ENCODE data around the gene ETNK2. TPM values are rescaled to one million over a fixed set of nuclear protein-coding genes. Genes with fewer than 3 reads are reported as not detected.
A peak's percentile ranks its signal among the peaks of the same experiment; 100 is the strongest.

ETNK2 gene
- total RNA-seq, 2 experiments from 2014 or later: 1.6 to 1.9 TPM

DNA sequence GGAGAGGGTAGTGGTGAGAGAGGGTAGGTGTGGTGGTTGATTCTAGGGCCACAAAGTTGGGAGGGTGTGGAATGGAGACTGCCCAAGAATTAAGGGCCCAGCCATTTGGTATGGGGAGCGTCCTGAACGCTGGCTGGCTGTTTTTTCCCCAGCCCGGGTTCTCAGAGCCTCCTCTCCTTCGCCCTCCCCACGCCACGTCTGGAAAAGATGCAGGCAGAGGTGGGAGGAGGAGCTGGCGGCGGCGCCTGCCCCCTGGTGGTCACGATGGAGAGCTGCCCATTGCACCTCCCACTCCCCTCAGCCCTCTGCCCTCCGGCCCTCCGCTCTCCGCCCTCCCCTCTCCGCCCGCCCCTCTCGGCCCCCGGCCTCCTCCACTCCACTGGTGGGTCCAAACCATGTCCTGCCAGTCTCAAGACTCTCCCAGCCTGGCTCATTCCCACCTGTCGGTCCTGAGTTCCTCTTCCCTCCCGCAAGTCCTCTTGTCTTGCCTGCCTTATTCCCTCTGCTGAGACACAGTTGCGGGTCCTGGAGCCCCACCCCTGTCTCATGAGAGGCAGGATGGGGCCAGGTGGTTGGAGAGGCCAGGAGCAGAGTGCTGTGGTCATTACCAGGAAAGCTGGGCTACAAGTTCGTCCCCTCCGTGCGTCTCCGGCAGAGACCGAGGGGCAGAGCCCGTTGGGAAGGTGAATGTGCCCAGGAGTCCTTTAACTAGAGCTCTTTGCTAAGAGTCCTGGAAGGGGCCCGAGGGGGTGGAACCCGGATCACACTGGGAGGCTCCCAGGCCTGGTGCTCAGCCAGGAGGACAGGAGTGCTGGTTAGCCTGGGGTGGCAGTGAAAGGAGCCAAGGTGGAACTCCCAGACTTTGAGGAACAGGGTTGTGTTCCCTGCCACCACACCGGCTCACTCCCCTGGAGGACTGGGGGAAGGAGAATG, 22.6 kb downstream of the ETNK2 start:
- ChIA-PET POLR2A (interaction anchor here (0.6 to 1.4 kb wide), 2 partner anchors 258 to 268 kb away, joined by 3 to 5 read pairs; partner anchors contain the start of gene SNRPE), CTCF (interaction anchor here (0.6 to 2.8 kb wide), 48 partner anchors 8 to 789 kb away, joined by 3 to 58 read pairs (median 4); partner anchors contain the start of genes ETNK2, GOLT1A, SNRPE and SOX13)
- no peaks in the 10 kb centered on the region for H3K27me3 Mint-ChIP-seq
- intact Hi-C loops (cut with micrococcal nuclease): loop anchor here (1.0 to 10.0 kb wide), 2 partner anchors 54 to 268 kb away; partner anchors contain the start of genes SNRPE and SOX13
- H3K36me3 Mint-ChIP-seq: no peaks in the 10 kb centered on the region
- peaks cover 7% of the 10 kb centered on the region for H3K4me1 Mint-ChIP-seq (ENCODE audit: low read depth)
- H3K9me3 Mint-ChIP-seq: no peaks in the 10 kb centered on the region
- peak; percentile 76 for DNase-seq
- H3K4me3 Mint-ChIP-seq: no peak overlapping the region
- H3K27ac Mint-ChIP-seq: no peak overlapping the region

DNA sequence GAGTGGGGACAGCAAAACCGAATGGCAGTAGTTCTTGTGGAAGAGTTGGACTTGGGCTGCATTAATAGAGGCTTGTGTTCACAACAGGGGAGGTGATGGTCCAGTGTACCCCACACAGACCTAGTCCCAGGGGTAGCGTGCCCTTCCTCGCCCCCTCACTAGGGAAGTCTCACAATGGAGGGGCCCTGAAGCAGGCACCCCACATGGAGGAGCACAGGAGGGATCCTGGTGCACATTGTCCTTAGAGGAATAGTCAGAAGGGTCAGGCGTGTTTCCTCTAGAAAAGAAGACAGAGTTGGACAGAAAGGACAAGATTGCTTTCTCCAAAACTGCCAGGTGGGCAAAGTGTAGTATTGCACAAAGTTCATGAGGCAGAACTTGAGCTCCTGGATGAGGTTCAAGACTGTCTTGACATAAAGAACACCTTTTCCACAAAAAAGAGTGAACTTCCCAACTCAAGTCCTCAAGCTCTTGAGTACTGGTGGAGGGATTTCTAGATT, 23.3 kb downstream of the ETNK2 start:
- ChIA-PET CTCF (interaction anchor here (0.6 to 2.8 kb wide), 40 partner anchors 8 to 788 kb away, joined by 3 to 58 read pairs (median 4); partner anchors contain the start of genes ETNK2, GOLT1A, SNRPE and SOX13), POLR2A (interaction anchor here (1.4 kb wide), 1 partner anchor 267 kb away, joined by 5 read pairs; the partner anchor contains the start of gene SNRPE)
- DNase-seq: no peak
- no peaks in the 10 kb centered on the region for H3K9me3 Mint-ChIP-seq
- peaks cover 7% of the 10 kb centered on the region for H3K4me1 Mint-ChIP-seq (ENCODE audit: low read depth)
- H3K36me3 Mint-ChIP-seq: no peaks in the 10 kb centered on the region
- no peak overlapping the region for H3K4me3 Mint-ChIP-seq
- H3K27ac Mint-ChIP-seq: no peak overlapping the region
- intact Hi-C loops (cut with micrococcal nuclease): loop anchor here (10.0 kb wide), 1 partner anchor 54 kb away; the partner anchor contains the start of gene SOX13
- H3K27me3 Mint-ChIP-seq: no peaks in the 10 kb centered on the region

DNA sequence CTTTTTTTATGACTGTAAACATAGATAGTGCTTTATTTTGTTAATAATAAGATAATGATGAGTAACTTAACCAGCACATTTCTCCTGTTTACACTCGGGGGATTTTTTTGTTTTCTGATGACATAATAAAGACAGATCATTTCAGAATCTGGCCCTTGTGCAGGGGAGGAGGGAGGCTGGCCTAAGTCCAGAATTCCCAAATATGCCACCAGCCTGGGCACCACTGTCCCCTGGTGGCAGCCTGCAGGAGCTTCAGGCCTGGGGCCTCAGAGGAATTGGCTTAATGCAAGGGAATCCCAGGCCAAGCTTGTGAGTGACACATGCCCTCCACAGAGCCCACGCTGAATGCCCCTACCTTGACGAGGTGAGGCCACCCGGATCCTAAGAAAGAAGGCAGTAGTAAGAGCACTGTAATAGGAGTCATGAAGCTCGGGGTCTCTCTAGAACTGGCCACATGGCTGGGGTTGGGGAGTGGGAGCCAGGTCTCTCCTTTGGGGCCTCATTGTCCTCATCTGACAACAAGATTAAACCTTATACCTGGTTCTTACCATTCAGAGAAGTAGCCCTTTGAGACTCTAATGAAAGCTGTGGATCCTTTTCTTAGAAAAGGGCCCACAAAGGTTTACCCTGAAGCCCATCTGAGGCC, 24.1 kb downstream of the ETNK2 start:
- H3K4me1 Mint-ChIP-seq (ENCODE audit: low read depth): peaks cover 7% of the 10 kb centered on the region
- DNase-seq: peak; percentile 49
- POLR2A ChIA-PET: no interaction called here
- H3K9me3 Mint-ChIP-seq: no peaks in the 10 kb centered on the region
- H3K27ac Mint-ChIP-seq: no peak overlapping the region
- intact Hi-C loops (cut with micrococcal nuclease): loop anchor here (10.0 kb wide), 1 partner anchor 53 kb away; the partner anchor contains the start of gene SOX13
- CTCF ChIA-PET: interaction anchor here (1.1 to 2.8 kb wide), 15 partner anchors 9 to 457 kb away, joined by 3 to 58 read pairs (median 6); partner anchors contain the start of genes GOLT1A, SNRPE and SOX13
- no peaks in the 10 kb centered on the region for H3K36me3 Mint-ChIP-seq
- H3K4me3 Mint-ChIP-seq: no peak overlapping the region
- no peaks in the 10 kb centered on the region for H3K27me3 Mint-ChIP-seq

DNA sequence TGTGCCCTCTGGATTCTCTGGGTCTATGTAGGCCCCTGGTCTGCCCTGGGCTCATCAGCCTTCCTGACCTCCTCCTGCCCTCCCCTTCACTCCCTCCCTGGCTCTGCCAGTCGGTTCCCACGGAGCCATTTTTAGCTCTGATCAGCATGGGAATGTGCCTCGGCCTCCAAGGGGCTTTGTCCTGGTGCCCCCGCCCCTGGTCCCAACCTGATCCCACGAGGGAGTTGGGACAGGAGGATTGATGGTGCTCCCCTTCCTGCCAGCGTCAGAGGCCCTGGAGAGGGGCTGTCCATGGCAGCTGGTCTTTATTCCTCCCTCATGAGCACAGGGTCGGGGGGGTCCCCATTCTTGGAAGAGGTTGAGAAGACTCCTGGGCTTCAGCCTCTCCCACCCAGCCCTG, 24.9 kb downstream of the ETNK2 start:
- no peaks in the 10 kb centered on the region for H3K36me3 Mint-ChIP-seq
- POLR2A ChIA-PET: no interaction called here
- no peak for DNase-seq
- intact Hi-C loops (cut with micrococcal nuclease): loop anchor here (10.0 kb wide), 1 partner anchor 52 kb away; the partner anchor contains the start of gene SOX13
- H3K9me3 Mint-ChIP-seq: no peaks in the 10 kb centered on the region
- H3K27ac Mint-ChIP-seq: no peak overlapping the region
- no peak overlapping the region for H3K4me3 Mint-ChIP-seq
- CTCF ChIA-PET: interaction anchor here (1.3 to 2.8 kb wide), 6 partner anchors 31 to 272 kb away, joined by 3 to 58 read pairs (median 12); partner anchors contain the start of gene SNRPE
- H3K27me3 Mint-ChIP-seq: no peaks in the 10 kb centered on the region
- H3K4me1 Mint-ChIP-seq (ENCODE audit: low read depth): peaks cover 7% of the 10 kb centered on the region

DNA sequence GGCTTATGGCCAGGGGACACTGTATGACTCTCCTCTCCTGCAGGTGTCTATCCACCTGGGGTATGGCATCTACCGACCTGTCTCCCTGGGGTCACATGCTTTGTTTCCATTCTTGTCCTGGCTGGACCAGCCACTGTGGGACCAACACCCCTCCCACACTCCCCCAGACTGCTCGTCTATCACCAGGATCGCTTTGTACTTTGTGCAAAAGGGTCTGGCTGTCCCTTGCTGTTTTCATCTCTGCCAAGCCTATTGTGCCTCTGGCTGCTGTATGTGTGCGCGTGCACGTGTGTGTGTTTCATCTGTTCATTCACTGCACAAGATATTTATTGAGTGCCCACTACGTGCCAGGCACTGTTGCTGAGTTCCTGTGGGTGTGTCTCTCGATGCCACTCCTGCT, 25.5 kb downstream of the ETNK2 start:
- Mint-ChIP-seq H3K27me3 (no peaks in the 10 kb centered on the region), H3K27ac (no peak overlapping the region), H3K9me3 (no peaks in the 10 kb centered on the region), H3K4me3 (no peak overlapping the region), H3K4me1 (ENCODE audit: low read depth) (peaks cover 7% of the 10 kb centered on the region), H3K36me3 (no peaks in the 10 kb centered on the region)
- ChIA-PET CTCF (no interaction called here), POLR2A (no interaction called here)
- no peak for DNase-seq
- intact Hi-C loops (cut with micrococcal nuclease): loop anchor here (10.0 kb wide), 1 partner anchor 52 kb away; the partner anchor contains the start of gene SOX13

DNA sequence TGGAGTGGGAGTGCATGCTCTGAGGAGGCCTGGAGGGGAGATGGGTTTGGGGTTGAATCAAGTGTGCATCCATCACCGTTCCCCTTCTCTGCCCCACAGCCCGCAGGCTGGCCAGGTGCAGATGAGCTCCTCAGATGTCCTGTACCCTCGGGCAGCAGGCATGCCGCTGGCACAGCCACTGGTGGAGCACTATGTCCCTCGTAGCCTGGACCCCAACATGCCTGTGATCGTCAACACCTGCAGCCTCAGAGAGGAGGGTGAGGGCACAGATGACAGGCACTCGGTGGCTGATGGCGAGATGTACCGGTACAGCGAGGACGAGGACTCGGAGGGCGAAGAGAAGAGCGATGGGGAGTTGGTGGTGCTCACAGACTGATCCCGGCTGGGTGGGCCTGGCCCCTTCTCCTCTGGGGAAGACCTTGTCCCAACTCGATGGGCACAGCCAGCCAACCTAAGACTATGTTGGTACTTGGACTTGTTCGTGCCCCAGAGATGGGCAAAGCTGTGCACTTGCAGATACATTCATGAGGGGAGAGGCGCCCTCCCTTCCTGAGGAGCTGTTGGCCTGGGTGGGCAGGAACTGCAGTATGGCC, 26.0 kb downstream of the ETNK2 start:
- H3K27ac Mint-ChIP-seq: no peak overlapping the region
- H3K4me3 Mint-ChIP-seq: no peak overlapping the region
- H3K36me3 Mint-ChIP-seq: no peaks in the 10 kb centered on the region
- no peaks in the 10 kb centered on the region for H3K27me3 Mint-ChIP-seq
- no peaks in the 10 kb centered on the region for H3K9me3 Mint-ChIP-seq
- POLR2A ChIA-PET: no interaction called here
- no peak for DNase-seq
- peaks cover 7% of the 10 kb centered on the region for H3K4me1 Mint-ChIP-seq (ENCODE audit: low read depth)
- CTCF ChIA-PET: no interaction called here
- intact Hi-C loops (cut with micrococcal nuclease): loop anchor here (10.0 kb wide), 1 partner anchor 51 kb away; the partner anchor contains the start of gene SOX13

DNA sequence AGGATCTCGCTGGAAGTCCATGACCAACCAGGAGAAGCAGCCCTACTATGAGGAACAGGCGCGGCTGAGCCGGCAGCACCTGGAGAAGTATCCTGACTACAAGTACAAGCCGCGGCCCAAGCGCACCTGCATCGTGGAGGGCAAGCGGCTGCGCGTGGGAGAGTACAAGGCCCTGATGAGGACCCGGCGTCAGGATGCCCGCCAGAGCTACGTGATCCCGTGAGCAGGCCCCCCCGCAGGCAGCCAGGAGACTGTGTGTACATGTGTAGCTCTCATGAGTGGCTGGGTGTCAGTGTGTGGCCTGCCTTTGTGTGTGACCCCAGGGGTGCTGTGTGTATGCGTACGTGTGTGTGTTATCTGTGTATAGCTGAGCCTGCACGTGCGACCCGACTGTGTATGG, 27.2 kb downstream of the ETNK2 start:
- H3K4me3 Mint-ChIP-seq: no peak overlapping the region
- no peak overlapping the region for H3K27ac Mint-ChIP-seq
- H3K27me3 Mint-ChIP-seq: no peaks in the 10 kb centered on the region
- no peaks in the 10 kb centered on the region for H3K9me3 Mint-ChIP-seq
- no peaks in the 10 kb centered on the region for H3K36me3 Mint-ChIP-seq
- DNase-seq: no peak
- intact Hi-C loops (cut with micrococcal nuclease): loop anchor here (10.0 kb wide), 1 partner anchor 50 kb away; the partner anchor contains the start of gene SOX13
- ChIA-PET CTCF (interaction anchor here (2.0 to 2.2 kb wide), 2 partner anchors 253 to 264 kb away, joined by 5 to 8 read pairs; partner anchors contain the start of gene SNRPE), POLR2A (no interaction called here)
- peaks cover 7% of the 10 kb centered on the region for H3K4me1 Mint-ChIP-seq (ENCODE audit: low read depth)

DNA sequence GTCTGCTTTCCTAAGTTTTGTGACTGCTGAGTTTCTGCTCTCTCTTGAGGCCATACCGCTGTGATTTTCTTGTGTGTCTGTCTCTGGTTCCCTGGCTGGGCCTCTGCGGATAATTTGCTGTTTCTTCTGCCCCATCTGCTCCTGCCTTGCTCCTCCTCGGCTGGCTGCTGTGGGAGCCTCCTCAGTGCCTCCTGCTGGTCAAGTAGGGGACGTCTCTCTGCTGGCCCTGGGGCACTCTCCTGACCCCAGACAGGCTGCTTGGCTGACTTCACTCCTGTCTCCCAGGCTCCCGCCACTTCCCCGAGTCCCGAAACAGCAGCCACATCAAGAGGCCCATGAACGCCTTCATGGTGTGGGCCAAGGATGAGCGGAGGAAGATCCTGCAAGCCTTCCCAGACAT, 28.5 kb downstream of the ETNK2 start:
- POLR2A ChIA-PET: no interaction called here
- CTCF ChIA-PET: interaction anchor here (2.0 to 2.2 kb wide), 2 partner anchors 252 to 262 kb away, joined by 5 to 8 read pairs; partner anchors contain the start of gene SNRPE
- H3K27ac Mint-ChIP-seq: no peak overlapping the region
- intact Hi-C loops (cut with micrococcal nuclease): loop anchor here (10.0 kb wide), 1 partner anchor 49 kb away; the partner anchor contains the start of gene SOX13
- H3K36me3 Mint-ChIP-seq: no peaks in the 10 kb centered on the region
- no peaks in the 10 kb centered on the region for H3K27me3 Mint-ChIP-seq
- H3K4me3 Mint-ChIP-seq: no peak overlapping the region
- no peaks in the 10 kb centered on the region for H3K9me3 Mint-ChIP-seq
- no peaks in the 10 kb centered on the region for H3K4me1 Mint-ChIP-seq (ENCODE audit: low read depth)
- peak; percentile 28 for DNase-seq

DNA sequence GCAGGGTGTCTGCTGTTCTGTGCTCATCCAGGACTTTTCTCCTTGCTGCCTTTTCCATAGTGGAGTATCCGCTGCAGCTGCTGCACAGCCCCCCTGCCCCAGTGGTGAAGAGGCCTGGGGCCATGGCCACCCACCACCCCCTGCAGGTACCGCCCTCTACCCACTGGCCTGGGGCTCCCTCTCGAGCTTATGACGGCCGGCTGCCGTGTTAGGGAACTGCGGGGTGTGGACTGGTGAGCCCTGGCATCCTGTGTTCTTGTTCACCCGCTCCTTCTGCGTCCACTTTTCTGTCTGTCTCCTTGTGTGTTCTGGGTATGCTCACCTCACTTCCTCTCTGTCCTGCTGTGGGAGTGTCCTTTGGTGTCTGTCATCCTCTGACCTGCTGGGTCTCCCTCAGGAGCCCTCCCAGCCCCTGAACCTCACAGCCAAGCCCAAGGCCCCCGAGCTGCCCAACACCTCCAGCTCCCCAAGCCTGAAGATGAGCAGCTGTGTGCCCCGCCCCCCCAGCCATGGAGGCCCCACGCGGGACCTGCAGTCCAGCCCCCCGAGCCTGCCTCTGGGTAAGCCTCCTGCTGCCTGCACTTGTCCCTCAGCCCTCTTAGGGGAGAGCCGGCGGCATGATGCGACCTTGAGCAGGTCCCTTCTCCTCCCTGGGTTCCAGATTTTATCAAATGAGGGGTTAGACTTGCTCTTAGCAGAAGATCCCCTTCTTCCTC, 29.8 kb downstream of the ETNK2 start:
- Mint-ChIP-seq H3K4me1 (ENCODE audit: low read depth) (no peaks in the 10 kb centered on the region), H3K9me3 (no peaks in the 10 kb centered on the region), H3K36me3 (no peaks in the 10 kb centered on the region), H3K27ac (no peak overlapping the region), H3K27me3 (no peaks in the 10 kb centered on the region), H3K4me3 (no peak overlapping the region)
- intact Hi-C loops (cut with micrococcal nuclease): loop anchor here (10.0 kb wide), 1 partner anchor 47 kb away; the partner anchor contains the start of gene SOX13
- POLR2A ChIA-PET: no interaction called here
- CTCF ChIA-PET: no interaction called here
- DNase-seq: no peak

DNA sequence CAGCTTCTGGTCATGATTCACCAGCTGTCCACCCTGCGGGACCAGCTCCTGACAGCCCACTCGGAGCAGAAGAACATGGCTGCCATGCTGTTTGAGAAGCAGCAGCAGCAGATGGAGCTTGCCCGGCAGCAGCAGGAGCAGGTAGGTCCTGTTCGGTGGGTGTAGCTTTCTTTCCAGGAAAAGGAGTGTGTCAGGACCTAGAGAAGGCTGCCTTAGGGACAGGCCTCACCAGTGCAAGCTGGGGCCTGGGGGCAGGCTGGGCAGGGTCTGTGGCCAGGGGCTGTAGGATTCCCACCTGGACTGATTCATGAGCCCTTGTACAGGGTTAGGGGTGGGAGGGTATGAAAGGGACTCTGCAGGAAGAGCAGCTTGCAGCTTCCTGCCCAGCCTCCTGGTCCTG, 35.3 kb downstream of the ETNK2 start:
- no peak overlapping the region for H3K4me3 Mint-ChIP-seq
- H3K27me3 Mint-ChIP-seq: no peaks in the 10 kb centered on the region
- POLR2A ChIA-PET: no interaction called here
- H3K27ac Mint-ChIP-seq: no peak overlapping the region
- H3K9me3 Mint-ChIP-seq: no peaks in the 10 kb centered on the region
- CTCF ChIA-PET: no interaction called here
- intact Hi-C loops (cut with micrococcal nuclease): no loop called here
- DNase-seq: no peak
- H3K36me3 Mint-ChIP-seq: no peaks in the 10 kb centered on the region
- no peaks in the 10 kb centered on the region for H3K4me1 Mint-ChIP-seq (ENCODE audit: low read depth)

DNA sequence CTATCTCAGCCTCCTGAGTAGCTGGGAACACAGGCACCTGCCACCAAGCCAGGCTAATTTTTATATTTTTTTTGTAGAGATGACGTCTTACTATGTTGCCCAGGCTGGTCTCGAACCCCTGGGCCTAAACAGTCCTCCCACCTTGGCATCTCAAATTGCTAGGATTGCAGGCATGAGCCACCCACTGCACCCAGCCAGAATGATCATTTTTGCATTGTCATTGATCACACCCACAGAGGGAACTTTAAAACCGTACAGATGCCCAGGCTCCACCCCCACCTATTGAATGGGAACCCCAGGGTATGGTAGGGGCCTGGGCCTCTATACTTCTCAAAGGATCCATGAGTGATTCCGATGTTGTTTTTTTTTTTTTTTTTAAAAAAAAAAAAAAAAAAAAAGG, 36.7 kb downstream of the ETNK2 start:
- Mint-ChIP-seq H3K27me3 (no peaks in the 10 kb centered on the region), H3K36me3 (no peaks in the 10 kb centered on the region), H3K4me1 (ENCODE audit: low read depth) (no peaks in the 10 kb centered on the region), H3K4me3 (no peak overlapping the region), H3K9me3 (no peaks in the 10 kb centered on the region), H3K27ac (no peak overlapping the region)
- ChIA-PET POLR2A (no interaction called here), CTCF (no interaction called here)
- intact Hi-C loops (cut with micrococcal nuclease): no loop called here
- DNase-seq: no peak
